Measurements from ENCODE around the gene CAMTA1.

The CAMTA1 gene

DNA sequence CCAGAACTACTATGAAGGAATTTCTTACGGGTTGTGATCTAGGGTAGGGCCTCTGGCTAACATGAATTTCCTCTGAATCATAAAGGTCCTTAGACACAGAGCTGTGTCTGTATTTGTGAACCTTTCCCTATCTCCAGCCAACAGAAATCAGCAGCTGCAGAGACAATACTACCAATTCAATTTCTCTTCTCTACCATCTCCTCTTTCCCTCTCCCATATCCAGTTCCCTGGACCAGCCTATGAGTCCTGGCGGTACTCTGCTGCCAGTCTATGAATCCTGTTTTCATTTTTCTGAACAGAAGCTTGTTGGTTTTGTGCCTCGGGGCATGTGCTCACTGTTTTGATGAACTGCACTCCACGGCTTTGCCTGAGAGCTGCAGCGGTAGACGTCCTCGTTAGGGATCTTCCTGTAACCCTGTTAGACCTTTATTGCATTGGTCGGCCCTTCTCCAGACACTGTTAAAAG is 527.9 kb downstream of the CAMTA1 start:
- H3K4me3 ChIP-seq (ENCODE audit: low read depth in 1 of 2, low read length in 2 of 2): no peak overlapping the region
- no peaks in the 10 kb centered on the region for H3K9me3 ChIP-seq (ENCODE audit: control insufficient read depth in 1 of 2, low read length in 2 of 2)
- no peaks in the 10 kb centered on the region for H3K36me3 ChIP-seq (ENCODE audit: control insufficient read depth in 1 of 2, insufficient read depth in 2 of 2, low read length in 2 of 2)
- no peaks in the 10 kb centered on the region for H3K27me3 ChIP-seq (ENCODE audit: low read depth, low read length)
- no peak overlapping the region for H3K27ac ChIP-seq (ENCODE audit: low read length)
- H3K4me1 ChIP-seq (ENCODE audit: control insufficient read depth in 1 of 2, insufficient read depth in 2 of 2, low read length in 2 of 2): no peaks in the 10 kb centered on the region

DNA sequence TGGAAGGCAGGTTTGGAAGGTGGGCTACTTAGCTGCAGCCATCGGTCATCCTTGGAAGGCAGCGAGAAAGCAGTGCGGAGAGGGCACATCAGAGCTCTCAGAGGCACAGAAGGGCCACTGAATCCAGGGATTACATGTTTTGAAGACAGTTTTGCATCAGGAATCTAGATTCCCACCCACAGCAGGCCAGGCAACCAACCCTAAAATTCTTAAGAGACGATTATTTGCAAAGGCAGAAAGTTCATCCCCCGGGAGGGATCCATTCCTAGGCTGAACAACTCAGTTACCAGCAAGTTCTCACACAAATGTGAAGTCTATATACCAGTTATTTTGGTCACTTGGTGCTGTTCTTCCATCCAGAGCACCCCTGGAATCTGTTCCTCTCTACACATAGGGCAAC is 528.6 kb downstream of the CAMTA1 start:
- H3K27ac ChIP-seq (ENCODE audit: low read length): no peak overlapping the region
- H3K36me3 ChIP-seq (ENCODE audit: control insufficient read depth in 1 of 2, insufficient read depth in 2 of 2, low read length in 2 of 2): no peaks in the 10 kb centered on the region
- no peaks in the 10 kb centered on the region for H3K9me3 ChIP-seq (ENCODE audit: control insufficient read depth in 1 of 2, low read length in 2 of 2)
- H3K4me3 ChIP-seq (ENCODE audit: low read depth in 1 of 2, low read length in 2 of 2): no peak overlapping the region
- no peaks in the 10 kb centered on the region for H3K4me1 ChIP-seq (ENCODE audit: control insufficient read depth in 1 of 2, insufficient read depth in 2 of 2, low read length in 2 of 2)
- H3K27me3 ChIP-seq (ENCODE audit: low read depth, low read length): no peaks in the 10 kb centered on the region

DNA sequence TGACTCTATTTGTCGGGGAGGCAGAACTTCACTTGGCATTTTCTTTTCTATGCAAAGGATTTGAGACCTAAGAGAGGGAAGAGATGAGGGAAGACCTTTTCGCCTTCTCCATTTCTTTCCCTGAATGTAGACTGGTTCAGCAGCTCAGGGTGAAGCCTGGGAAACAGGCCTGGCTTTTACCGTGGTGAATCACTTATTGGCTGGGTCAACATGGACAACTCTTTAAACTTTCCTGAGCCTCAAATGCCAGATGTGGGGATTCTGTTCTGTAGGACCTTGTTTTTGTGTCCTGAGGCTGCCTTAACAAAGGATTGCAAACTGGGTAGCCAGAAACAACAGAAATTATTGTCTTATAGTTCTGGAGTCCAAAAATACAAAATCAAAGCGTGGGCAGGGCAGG is 530.1 kb downstream of the CAMTA1 start:
- Histone ChIP-seq H3K36me3 (ENCODE audit: control insufficient read depth in 1 of 2, insufficient read depth in 2 of 2, low read length in 2 of 2) (no peaks in the 10 kb centered on the region), H3K27me3 (ENCODE audit: low read depth, low read length) (no peaks in the 10 kb centered on the region), H3K4me1 (ENCODE audit: control insufficient read depth in 1 of 2, insufficient read depth in 2 of 2, low read length in 2 of 2) (no peaks in the 10 kb centered on the region), H3K9me3 (ENCODE audit: control insufficient read depth in 1 of 2, low read length in 2 of 2) (no peaks in the 10 kb centered on the region), H3K4me3 (ENCODE audit: low read depth in 1 of 2, low read length in 2 of 2) (no peak overlapping the region), H3K27ac (ENCODE audit: low read length) (no peak overlapping the region)

DNA sequence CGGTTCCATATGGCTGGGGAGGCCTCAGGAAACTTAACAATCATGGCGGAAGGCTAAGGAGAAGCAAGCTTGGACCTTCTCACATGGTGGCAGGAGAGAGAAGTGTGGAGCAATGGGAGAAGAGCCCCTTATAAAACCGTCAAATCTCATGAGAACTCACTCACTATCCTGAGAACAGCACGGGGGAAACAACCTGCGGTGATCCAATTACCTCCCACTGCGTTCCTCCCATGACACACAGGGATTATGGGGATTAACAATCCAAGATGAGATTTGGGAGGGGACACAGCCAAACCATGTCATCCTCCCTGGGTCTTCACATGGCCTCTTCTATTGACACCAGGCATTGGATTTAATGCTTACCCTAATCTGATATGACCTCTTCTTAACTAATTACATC is 530.7 kb downstream of the CAMTA1 start:
- Histone ChIP-seq H3K4me1 (ENCODE audit: control insufficient read depth in 1 of 2, insufficient read depth in 2 of 2, low read length in 2 of 2) (no peaks in the 10 kb centered on the region), H3K27ac (ENCODE audit: low read length) (no peak overlapping the region), H3K9me3 (ENCODE audit: control insufficient read depth in 1 of 2, low read length in 2 of 2) (no peaks in the 10 kb centered on the region), H3K4me3 (ENCODE audit: low read depth in 1 of 2, low read length in 2 of 2) (no peak overlapping the region), H3K36me3 (ENCODE audit: control insufficient read depth in 1 of 2, insufficient read depth in 2 of 2, low read length in 2 of 2) (no peaks in the 10 kb centered on the region), H3K27me3 (ENCODE audit: low read depth, low read length) (no peaks in the 10 kb centered on the region)

DNA sequence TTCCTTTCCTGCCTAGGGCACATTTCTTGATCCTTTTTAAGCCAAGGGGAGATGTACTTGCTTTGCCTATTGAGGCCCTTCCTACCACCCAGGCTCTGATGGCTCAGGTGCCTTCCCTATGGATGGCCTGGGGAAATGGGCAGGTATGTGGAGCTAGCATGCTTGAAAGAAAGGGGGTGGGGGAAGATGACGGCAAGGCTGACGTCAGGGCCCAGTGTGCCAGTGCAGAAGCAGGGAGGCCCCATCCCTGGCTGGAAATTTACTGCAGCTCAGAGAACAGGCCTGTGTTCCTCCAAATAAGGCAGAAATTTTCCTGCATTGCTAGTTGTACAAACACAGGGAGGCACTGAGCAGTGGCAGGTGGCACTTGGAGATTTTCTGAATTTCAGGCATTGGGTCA is 532.6 kb downstream of the CAMTA1 start:
- H3K27ac ChIP-seq (ENCODE audit: low read length): no peak overlapping the region

DNA sequence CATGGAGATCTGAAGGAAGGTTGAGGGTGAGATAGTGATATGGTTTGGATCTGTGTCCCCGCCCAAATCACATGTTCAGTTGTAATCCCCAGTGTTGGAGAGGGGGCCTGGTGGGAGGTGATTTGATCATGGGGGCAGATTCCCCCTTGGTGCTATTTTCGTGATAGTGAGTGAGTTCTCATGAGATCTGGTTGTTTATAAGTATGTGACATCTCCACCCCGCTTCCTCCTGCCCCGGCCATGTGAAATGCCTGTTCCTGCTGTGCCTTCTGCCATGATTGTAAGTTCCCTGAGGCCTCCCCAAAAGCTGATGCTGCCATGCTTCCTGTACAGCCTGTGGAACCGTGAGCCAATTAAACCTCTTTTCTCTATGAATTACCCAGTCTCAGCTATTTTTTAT is 533.9 kb downstream of the CAMTA1 start:
- H3K4me3 ChIP-seq (ENCODE audit: low read depth in 1 of 2, low read length in 2 of 2): no peak overlapping the region
- H3K4me1 ChIP-seq (ENCODE audit: control insufficient read depth in 1 of 2, insufficient read depth in 2 of 2, low read length in 2 of 2): no peaks in the 10 kb centered on the region
- H3K36me3 ChIP-seq (ENCODE audit: control insufficient read depth in 1 of 2, insufficient read depth in 2 of 2, low read length in 2 of 2): no peaks in the 10 kb centered on the region
- no peaks in the 10 kb centered on the region for H3K27me3 ChIP-seq (ENCODE audit: low read depth, low read length)
- H3K9me3 ChIP-seq (ENCODE audit: control insufficient read depth in 1 of 2, low read length in 2 of 2): no peaks in the 10 kb centered on the region
- H3K27ac ChIP-seq (ENCODE audit: low read length): no peak overlapping the region

More for the DNA sequence above, 532.6 kb downstream of the CAMTA1 start:
- Histone ChIP-seq H3K27me3 (ENCODE audit: low read depth, low read length) (no peaks in the 10 kb centered on the region), H3K9me3 (ENCODE audit: control insufficient read depth in 1 of 2, low read length in 2 of 2) (no peaks in the 10 kb centered on the region), H3K36me3 (ENCODE audit: control insufficient read depth in 1 of 2, insufficient read depth in 2 of 2, low read length in 2 of 2) (no peaks in the 10 kb centered on the region), H3K4me3 (ENCODE audit: low read depth in 1 of 2, low read length in 2 of 2) (no peak overlapping the region), H3K4me1 (ENCODE audit: control insufficient read depth in 1 of 2, insufficient read depth in 2 of 2, low read length in 2 of 2) (no peaks in the 10 kb centered on the region)

DNA sequence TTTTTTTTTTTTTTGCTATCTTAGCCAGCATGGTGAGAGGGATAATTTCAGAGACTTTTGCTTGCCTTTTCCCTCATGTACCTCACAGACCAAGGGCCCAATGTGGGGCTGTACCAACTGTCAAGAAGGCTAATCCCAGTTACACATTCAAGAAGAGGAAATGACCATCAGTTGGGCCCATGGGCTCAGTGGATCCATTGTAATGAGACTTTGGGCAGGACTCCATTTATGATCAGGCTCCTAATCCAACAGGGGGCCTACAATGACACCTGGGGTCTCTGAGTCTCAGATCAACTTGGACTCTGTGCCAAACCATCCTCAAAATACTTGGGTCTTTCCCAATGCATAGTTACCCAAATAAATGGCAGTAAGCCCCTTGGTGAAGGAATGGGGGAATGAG is 535.4 kb downstream of the CAMTA1 start:
- Histone ChIP-seq H3K9me3 (ENCODE audit: control insufficient read depth in 1 of 2, low read length in 2 of 2) (no peaks in the 10 kb centered on the region), H3K27me3 (ENCODE audit: low read depth, low read length) (no peaks in the 10 kb centered on the region), H3K36me3 (ENCODE audit: control insufficient read depth in 1 of 2, insufficient read depth in 2 of 2, low read length in 2 of 2) (no peaks in the 10 kb centered on the region), H3K4me3 (ENCODE audit: low read depth in 1 of 2, low read length in 2 of 2) (no peak overlapping the region), H3K4me1 (ENCODE audit: control insufficient read depth in 1 of 2, insufficient read depth in 2 of 2, low read length in 2 of 2) (no peaks in the 10 kb centered on the region), H3K27ac (ENCODE audit: low read length) (no peak overlapping the region)

DNA sequence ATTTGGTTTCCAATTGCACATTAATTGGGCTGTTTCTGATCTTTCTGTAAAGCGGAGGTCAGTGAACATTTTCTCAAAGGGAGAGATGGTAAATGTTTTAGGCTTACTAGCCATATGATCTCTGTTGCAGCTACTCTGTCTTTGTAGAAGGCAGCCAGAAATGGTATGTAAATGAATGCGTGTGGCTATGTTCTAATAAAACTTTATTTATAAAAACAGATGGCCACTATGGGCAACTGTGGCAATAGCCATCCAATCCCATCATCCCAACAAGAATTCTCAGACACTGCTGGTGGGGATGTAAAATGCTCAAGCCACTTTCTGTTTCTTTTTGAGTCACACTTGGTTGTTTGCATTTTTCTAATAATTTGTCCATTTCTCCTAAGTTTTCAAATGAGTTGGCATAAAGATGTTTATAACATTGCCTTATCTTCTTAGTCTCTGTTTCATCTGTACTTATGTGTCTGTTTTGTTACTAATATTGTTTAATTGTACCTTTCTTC is 537.1 kb downstream of the CAMTA1 start:
- Histone ChIP-seq H3K27me3 (ENCODE audit: low read depth, low read length) (no peaks in the 10 kb centered on the region), H3K36me3 (ENCODE audit: control insufficient read depth in 1 of 2, insufficient read depth in 2 of 2, low read length in 2 of 2) (no peaks in the 10 kb centered on the region), H3K4me1 (ENCODE audit: control insufficient read depth in 1 of 2, insufficient read depth in 2 of 2, low read length in 2 of 2) (no peaks in the 10 kb centered on the region), H3K9me3 (ENCODE audit: control insufficient read depth in 1 of 2, low read length in 2 of 2) (no peaks in the 10 kb centered on the region), H3K27ac (ENCODE audit: low read length) (no peak overlapping the region), H3K4me3 (ENCODE audit: low read depth in 1 of 2, low read length in 2 of 2) (no peak overlapping the region)

DNA sequence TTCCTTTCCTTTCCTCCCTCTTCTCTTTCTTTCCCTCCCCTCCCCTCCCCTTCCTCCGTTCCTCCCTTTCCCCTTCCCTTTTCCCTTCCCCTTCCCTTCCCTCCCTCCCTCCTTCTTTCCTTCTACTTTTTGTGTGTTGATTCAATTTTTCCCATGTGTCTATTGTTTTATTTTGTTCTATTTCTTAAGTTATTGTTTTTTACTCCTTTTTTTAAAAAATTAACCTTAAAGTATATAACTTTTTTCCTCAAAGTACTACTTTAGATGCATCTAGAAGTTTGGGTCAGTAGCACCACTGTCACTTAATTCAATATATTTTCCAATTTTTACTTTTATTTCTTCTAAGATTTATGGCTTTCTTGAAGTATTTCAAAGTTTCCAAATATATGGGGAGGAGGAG is 537.7 kb downstream of the CAMTA1 start:
- H3K9me3 ChIP-seq (ENCODE audit: control insufficient read depth in 1 of 2, low read length in 2 of 2): no peaks in the 10 kb centered on the region
- no peak overlapping the region for H3K4me3 ChIP-seq (ENCODE audit: low read depth in 1 of 2, low read length in 2 of 2)
- H3K4me1 ChIP-seq (ENCODE audit: control insufficient read depth in 1 of 2, insufficient read depth in 2 of 2, low read length in 2 of 2): no peaks in the 10 kb centered on the region
- H3K36me3 ChIP-seq (ENCODE audit: control insufficient read depth in 1 of 2, insufficient read depth in 2 of 2, low read length in 2 of 2): no peaks in the 10 kb centered on the region
- no peak overlapping the region for H3K27ac ChIP-seq (ENCODE audit: low read length)
- H3K27me3 ChIP-seq (ENCODE audit: low read depth, low read length): no peaks in the 10 kb centered on the region

DNA sequence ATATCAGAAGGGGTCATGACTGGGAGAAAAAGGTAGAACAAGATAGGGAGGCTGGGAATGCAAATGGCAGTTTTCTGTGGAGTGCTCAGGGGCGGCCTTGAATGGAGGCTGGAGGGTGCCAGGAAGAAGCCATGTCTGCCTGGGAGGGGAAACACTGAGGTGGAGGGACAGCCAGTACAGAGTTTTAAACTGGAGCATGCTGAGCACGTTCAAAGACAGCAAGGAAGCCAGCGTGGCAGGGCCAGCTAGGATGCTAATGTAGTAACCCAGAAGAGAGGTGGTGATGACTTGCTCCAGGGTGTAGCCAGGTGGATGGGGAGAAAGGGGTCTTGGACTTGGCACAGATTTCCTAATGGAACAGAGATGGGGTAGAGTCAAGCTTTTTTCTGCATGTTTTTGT is 540.0 kb downstream of the CAMTA1 start:
- Histone ChIP-seq H3K36me3 (ENCODE audit: control insufficient read depth in 1 of 2, insufficient read depth in 2 of 2, low read length in 2 of 2) (no peaks in the 10 kb centered on the region), H3K9me3 (ENCODE audit: control insufficient read depth in 1 of 2, low read length in 2 of 2) (no peaks in the 10 kb centered on the region), H3K4me3 (ENCODE audit: low read depth in 1 of 2, low read length in 2 of 2) (no peak overlapping the region), H3K27ac (ENCODE audit: low read length) (no peak overlapping the region), H3K4me1 (ENCODE audit: control insufficient read depth in 1 of 2, insufficient read depth in 2 of 2, low read length in 2 of 2) (no peaks in the 10 kb centered on the region), H3K27me3 (ENCODE audit: low read depth, low read length) (no peaks in the 10 kb centered on the region)

DNA sequence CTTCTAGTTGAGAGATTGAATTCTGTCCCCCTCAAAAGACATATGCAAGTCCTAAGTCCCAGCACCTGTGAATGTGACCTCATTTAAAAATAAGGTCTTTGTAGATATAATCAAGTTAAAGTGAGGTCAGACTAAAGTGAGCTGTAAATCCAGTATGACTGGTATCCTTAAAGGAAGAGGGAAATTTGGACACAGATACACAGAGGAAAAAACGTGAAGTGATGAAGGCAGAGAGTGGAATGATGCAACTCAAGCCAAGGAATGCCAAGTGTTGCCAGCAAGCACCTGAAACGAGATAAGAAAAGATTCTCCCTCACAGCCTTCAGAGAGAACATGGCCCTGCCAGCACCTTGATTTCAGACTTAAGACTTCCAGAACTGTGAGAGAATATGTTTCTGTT is 541.1 kb downstream of the CAMTA1 start:
- no peaks in the 10 kb centered on the region for H3K4me1 ChIP-seq (ENCODE audit: control insufficient read depth in 1 of 2, insufficient read depth in 2 of 2, low read length in 2 of 2)
- H3K27ac ChIP-seq (ENCODE audit: low read length): no peak overlapping the region
- no peaks in the 10 kb centered on the region for H3K27me3 ChIP-seq (ENCODE audit: low read depth, low read length)
- no peaks in the 10 kb centered on the region for H3K9me3 ChIP-seq (ENCODE audit: control insufficient read depth in 1 of 2, low read length in 2 of 2)
- no peaks in the 10 kb centered on the region for H3K36me3 ChIP-seq (ENCODE audit: control insufficient read depth in 1 of 2, insufficient read depth in 2 of 2, low read length in 2 of 2)
- H3K4me3 ChIP-seq (ENCODE audit: low read depth in 1 of 2, low read length in 2 of 2): no peak overlapping the region

DNA sequence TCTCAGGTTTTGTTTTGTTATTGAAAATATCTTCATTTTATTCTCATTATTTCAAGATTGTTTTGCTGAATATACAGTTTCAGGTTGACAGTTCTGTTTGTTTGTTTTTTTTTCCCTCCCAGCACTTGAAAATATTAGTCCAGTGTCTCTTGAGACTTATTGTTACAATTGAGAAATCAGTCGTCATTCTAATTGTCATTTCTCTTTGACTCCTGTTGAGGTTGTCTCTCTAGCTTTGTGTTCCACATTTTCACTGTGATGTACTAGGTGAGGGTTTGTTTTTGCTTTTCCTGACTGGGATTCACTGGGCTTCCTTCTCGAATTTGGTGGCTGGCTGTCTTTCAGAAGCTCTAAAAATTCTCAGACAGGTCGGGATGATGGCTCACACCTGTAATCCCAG is 542.6 kb downstream of the CAMTA1 start:
- Histone ChIP-seq H3K36me3 (ENCODE audit: control insufficient read depth in 1 of 2, insufficient read depth in 2 of 2, low read length in 2 of 2) (no peaks in the 10 kb centered on the region), H3K9me3 (ENCODE audit: control insufficient read depth in 1 of 2, low read length in 2 of 2) (no peaks in the 10 kb centered on the region), H3K27me3 (ENCODE audit: low read depth, low read length) (no peaks in the 10 kb centered on the region), H3K4me1 (ENCODE audit: control insufficient read depth in 1 of 2, insufficient read depth in 2 of 2, low read length in 2 of 2) (peaks cover 0 to 4% of the 10 kb centered on the region in 2 donors), H3K4me3 (ENCODE audit: low read depth in 1 of 2, low read length in 2 of 2) (no peak overlapping the region), H3K27ac (ENCODE audit: low read length) (no peak overlapping the region)

All from muscle layer of duodenum (tissue), 2 donors.